ENCODE data around the gene CLCN3. TPM values are rescaled to one million over a fixed set of nuclear protein-coding genes. Genes with fewer than 3 reads are reported as not detected.

CLCN3 gene
- total and polyA plus RNA-seq, 4 donors: 9.5 to 58.6 (median 22.5) TPM

DNA sequence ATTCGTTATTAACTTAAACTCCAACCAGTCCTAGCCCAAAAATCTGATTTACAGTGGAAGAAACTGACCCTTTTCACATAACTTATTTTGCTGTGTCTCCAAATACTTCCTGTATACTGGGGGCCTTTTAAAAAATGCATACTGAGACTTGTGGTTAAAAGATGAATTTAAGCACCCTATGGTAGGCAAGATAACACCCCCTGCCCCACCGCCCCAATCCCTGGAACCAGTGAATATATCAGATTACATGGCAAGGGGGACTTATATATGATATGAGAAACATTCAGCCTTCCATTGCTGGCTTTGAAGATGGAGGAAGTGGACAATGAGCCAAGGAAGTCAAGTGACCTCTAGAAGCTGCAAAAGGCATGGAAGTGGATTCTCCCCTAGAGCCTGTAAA is 3.1 kb upstream of the CLCN3 start:
- Histone ChIP-seq H3K27me3 (ENCODE audit: control insufficient read depth in 4 of 4, insufficient read depth in 4 of 4, low read length in 3 of 4) (no peaks in the 10 kb centered on the region), H3K4me1 (ENCODE audit: control insufficient read depth in 4 of 4, insufficient read depth in 4 of 4, low read length in 3 of 4) (peaks cover 2 to 18% (median 10%) of the 10 kb centered on the region in 4 donors), H3K9ac (ENCODE audit: low read depth in 1 of 2, low read length in 2 of 2) (no peak overlapping the region), H3K4me3 (ENCODE audit: low read depth in 1 of 3, low read length in 3 of 3) (no peak overlapping the region), H3K27ac (ENCODE audit: low read depth in 1 of 2, low read length in 2 of 2) (no peak overlapping the region), H3K9me3 (ENCODE audit: control insufficient read depth in 4 of 4, low read length in 3 of 4) (no peaks in the 10 kb centered on the region), H3K36me3 (ENCODE audit: control insufficient read depth in 4 of 4, insufficient read depth in 3 of 4, low read depth in 1 of 4, low read length in 3 of 4) (no peaks in the 10 kb centered on the region)
- WGBS: 89% methylated on average over 2 of the region's 2 CpGs
- TF ChIP-seq RXRA (IDR thresholded peaks at IDR 0.05) (no peak), JUND (IDR thresholded peaks at IDR 0.05) (no peak), NR2F2 (IDR thresholded peaks at IDR 0.05) (no peak), EGR1 (IDR thresholded peaks at IDR 0.05; ENCODE audit: low read depth in 2 of 2) (no peak), RAD21 (IDR thresholded peaks at IDR 0.05) (no peak), GABPA (IDR thresholded peaks at IDR 0.05 in 1 of 2, conservative IDR thresholded peaks at IDR 0.05 in 1 of 2) (no peak), HNF4G (IDR thresholded peaks at IDR 0.05) (no peak), SP1 (IDR thresholded peaks at IDR 0.05) (no peak), ZBTB33 (IDR thresholded peaks at IDR 0.05) (no peak)
- TF ChIP-seq, protein P1, sequence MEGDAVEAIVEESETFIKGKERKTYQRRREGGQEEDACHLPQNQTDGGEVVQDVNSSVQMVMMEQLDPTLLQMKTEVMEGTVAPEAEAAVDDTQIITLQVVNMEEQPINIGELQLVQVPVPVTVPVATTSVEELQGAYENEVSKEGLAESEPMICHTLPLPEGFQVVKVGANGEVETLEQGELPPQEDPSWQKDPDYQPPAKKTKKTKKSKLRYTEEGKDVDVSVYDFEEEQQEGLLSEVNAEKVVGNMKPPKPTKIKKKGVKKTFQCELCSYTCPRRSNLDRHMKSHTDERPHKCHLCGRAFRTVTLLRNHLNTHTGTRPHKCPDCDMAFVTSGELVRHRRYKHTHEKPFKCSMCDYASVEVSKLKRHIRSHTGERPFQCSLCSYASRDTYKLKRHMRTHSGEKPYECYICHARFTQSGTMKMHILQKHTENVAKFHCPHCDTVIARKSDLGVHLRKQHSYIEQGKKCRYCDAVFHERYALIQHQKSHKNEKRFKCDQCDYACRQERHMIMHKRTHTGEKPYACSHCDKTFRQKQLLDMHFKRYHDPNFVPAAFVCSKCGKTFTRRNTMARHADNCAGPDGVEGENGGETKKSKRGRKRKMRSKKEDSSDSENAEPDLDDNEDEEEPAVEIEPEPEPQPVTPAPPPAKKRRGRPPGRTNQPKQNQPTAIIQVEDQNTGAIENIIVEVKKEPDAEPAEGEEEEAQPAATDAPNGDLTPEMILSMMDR (IDR thresholded peaks at IDR 0.05; ENCODE audit: low read depth, low read length, missing input control): no peak
- TF ChIP-seq, protein P2, sequence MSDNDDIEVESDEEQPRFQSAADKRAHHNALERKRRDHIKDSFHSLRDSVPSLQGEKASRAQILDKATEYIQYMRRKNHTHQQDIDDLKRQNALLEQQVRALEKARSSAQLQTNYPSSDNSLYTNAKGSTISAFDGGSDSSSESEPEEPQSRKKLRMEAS (IDR thresholded peaks at IDR 0.05): no peak
- TF ChIP-seq, protein P3, sequence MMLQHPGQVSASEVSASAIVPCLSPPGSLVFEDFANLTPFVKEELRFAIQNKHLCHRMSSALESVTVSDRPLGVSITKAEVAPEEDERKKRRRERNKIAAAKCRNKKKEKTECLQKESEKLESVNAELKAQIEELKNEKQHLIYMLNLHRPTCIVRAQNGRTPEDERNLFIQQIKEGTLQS (IDR thresholded peaks at IDR 0.05): no peak
- DNase-seq (ENCODE audit: low spot score): no peak

DNA sequence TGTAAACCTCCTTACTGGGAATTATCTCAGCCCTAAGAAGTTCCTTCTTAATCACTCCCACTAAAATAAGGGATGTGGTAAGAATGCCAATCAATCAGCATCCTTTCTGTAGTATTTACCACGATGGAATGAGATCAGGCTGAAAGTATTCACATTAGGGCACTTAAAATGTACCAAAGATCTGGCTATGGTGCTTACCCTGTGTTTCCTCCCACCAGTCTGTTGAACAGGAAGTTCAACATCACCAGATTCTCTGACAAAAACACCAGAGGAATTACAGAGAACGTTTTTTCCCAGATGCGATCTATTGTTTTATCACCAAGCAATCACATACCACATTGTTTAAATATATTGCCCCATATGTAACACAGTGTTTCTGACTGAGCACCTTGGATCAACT is 2.1 kb upstream of the CLCN3 start:
- WGBS: 53% methylated on average over 3 of the region's 3 CpGs
- no peak overlapping the region for H3K4me3 ChIP-seq (ENCODE audit: low read depth in 1 of 3, low read length in 3 of 3)
- H3K9me3 ChIP-seq (ENCODE audit: control insufficient read depth in 4 of 4, low read length in 3 of 4): no peaks in the 10 kb centered on the region
- no peaks in the 10 kb centered on the region for H3K27me3 ChIP-seq (ENCODE audit: control insufficient read depth in 4 of 4, insufficient read depth in 4 of 4, low read length in 3 of 4)
- H3K36me3 ChIP-seq (ENCODE audit: control insufficient read depth in 4 of 4, insufficient read depth in 3 of 4, low read depth in 1 of 4, low read length in 3 of 4): no peaks in the 10 kb centered on the region
- no peak for TF ChIP-seq RAD21 (IDR thresholded peaks at IDR 0.05)
- no peak for TF ChIP-seq SP1 (IDR thresholded peaks at IDR 0.05)
- TF ChIP-seq JUND (IDR thresholded peaks at IDR 0.05): no peak
- TF ChIP-seq RXRA (IDR thresholded peaks at IDR 0.05): no peak
- TF ChIP-seq EGR1 (IDR thresholded peaks at IDR 0.05; ENCODE audit: low read depth in 2 of 2): no peak
- TF ChIP-seq HNF4G (IDR thresholded peaks at IDR 0.05): no peak
- no peak for TF ChIP-seq NR2F2 (IDR thresholded peaks at IDR 0.05)
- TF ChIP-seq, protein P3 (IDR thresholded peaks at IDR 0.05): no peak
- TF ChIP-seq TAF1 (conservative IDR thresholded peaks at IDR 0.05): no peak
- TF ChIP-seq GABPA (IDR thresholded peaks at IDR 0.05 in 1 of 2, conservative IDR thresholded peaks at IDR 0.05 in 1 of 2): no peak
- no peak for TF ChIP-seq REST (IDR thresholded peaks at IDR 0.05)
- TF ChIP-seq, protein P1 (IDR thresholded peaks at IDR 0.05; ENCODE audit: low read depth, low read length, missing input control): no peak
- TF ChIP-seq, protein P2 (IDR thresholded peaks at IDR 0.05): no peak
- no peak for TF ChIP-seq FOXA2 (IDR thresholded peaks at IDR 0.05)
- no peak for TF ChIP-seq YY1 (IDR thresholded peaks at IDR 0.05)
- H3K4me1 ChIP-seq (ENCODE audit: control insufficient read depth in 4 of 4, insufficient read depth in 4 of 4, low read length in 3 of 4): peaks cover 2 to 14% (median 6%) of the 10 kb centered on the region in 4 donors
- H3K27ac ChIP-seq (ENCODE audit: low read depth in 1 of 2, low read length in 2 of 2): no peak overlapping the region
- DNase-seq (ENCODE audit: low spot score): no peak
- no peak overlapping the region for H3K9ac ChIP-seq (ENCODE audit: low read depth in 1 of 2, low read length in 2 of 2)
